Measurements from ENCODE around the gene NANOS2.
"Not testable (repeated sequence)": the region's sequence is repeated elsewhere in the genome, so short reads cannot be mapped to it uniquely, and the experiment has no call there.

The NANOS2 gene

DNA sequence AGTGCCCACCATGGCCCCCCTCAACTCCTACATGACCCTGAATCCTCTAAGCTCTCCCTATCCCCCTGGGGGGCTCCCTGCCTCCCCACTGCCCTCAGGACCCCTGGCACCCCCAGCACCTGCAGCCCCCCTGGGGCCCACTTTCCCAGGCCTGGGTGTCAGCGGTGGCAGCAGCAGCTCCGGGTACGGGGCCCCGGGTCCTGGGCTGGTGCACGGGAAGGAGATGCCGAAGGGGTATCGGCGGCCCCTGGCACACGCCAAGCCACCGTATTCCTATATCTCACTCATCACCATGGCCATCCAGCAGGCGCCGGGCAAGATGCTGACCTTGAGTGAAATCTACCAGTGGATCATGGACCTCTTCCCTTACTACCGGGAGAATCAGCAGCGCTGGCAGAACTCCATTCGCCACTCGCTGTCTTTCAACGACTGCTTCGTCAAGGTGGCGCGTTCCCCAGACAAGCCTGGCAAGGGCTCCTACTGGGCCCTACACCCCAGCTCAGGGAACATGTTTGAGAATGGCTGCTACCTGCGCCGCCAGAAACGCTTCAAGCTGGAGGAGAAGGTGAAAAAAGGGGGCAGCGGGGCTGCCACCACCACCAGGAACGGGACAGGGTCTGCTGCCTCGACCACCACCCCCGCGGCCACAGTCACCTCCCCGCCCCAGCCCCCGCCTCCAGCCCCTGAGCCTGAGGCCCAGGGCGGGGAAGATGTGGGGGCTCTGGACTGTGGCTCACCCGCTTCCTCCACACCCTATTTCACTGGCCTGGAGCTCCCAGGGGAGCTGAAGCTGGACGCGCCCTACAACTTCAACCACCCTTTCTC lies 42.3 kb downstream of the NANOS2 start:
- no peak for DNase-seq

DNA sequence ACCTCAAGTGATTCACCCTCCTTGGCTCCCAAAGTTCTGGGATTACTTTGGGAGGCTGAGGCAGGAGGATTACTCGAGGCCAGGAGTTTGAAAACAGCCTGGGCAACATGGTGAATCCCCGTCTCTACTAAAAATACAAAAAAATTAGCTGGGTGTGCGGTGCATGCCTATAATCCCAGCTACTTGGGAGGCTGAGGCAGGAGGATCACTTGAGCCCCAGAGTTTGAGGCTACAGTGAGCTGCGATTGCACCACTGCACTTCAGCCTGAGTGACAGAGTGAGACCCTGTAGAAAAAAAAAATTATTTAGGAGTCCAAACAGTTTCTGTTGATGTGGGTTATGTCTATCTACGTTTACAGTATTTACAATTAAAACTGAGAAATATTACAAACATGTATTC lies 43.8 kb downstream of the NANOS2 start:
- no peak for DNase-seq

DNA sequence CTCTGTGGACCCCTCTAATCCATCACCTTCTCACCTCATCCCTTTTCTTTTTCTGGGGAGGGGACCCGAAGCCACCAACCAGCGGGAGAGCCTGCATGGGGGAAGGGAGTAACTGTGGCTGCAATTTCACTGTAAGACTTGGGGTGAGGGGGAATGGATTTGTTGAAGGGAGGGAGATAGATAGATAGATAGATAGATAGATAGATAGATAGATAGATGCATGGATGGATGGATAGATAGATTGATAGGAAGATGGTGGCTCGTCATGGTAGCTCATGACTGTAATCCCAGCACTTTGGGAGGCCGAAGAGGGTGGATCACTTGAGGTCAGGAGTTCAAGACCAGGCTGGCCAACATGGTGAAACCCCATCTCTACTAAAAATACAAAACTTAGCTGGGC lies 47.3 kb downstream of the NANOS2 start:
- DNase-seq = not testable (repeated sequence)

DNA sequence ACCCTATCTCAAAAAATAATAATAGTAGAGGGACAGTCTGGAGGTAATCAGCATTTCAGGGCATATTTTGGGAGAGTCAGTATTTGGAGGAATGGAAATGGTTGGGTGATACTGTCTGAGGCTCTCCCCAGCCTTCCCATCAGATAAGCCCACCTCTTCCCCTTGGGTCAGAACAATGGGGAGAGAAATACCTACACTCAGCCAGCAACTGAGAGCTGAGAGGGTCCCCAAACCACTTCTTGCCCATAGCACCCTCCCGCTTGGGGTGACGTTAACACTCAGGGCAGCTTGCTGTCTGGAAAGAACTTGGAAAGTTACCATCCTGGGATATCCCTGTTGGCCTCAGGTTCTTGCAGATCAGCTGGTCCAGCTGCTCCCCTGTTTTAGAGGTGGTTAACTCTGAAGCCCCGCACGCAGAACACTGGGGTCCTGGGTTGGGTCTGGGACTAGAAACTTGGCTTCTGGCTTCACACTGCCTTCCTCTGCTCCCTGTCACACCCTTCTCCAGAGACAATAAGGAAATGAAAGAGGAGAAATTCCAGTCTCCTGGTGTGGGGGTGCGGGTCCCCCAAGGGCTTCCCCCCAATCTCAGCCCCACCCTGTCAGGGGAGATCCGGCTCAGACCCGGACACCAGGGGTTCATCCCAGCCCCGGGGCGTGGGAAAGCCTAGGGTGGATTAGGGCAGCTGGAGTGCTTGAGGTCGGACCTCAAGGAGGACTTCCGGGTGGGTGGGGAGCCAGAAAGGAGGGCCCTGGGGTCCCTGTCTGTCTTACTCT lies 48.0 kb downstream of the NANOS2 start:
- no peak for DNase-seq

DNA sequence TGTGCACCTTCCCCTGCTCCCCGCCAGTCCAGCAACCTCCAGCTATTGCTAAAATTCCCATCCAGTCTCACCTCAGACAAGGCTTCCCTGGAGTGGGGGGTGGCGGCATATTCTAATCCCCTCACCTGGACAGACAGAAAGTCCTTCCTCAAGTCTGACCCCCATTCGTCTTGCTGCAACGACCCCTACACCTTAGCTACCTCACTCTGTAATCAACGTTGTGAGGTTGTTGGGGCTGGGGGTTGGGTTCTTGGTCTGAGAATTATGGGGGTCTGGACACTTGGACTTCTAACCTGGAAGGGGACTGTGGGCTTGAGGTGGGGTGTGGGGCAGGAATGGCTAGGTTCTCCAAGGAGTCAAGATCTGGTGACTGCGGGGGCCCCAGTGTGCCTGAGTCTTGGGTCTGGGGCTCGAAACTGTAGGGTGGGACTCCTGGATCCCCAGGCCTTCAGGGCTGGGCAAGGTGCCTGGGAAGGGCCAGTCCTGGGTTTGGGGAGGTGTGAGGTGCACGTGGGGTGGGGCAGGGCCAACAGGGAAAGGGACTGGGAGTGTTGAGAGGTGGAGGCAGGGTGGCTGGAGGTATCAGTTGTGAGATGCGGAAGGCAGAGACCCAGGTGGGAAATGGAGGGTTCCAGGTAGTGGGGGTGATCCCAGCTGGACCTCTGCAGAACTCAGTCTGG lies 49.2 kb downstream of the NANOS2 start:
- no peak for DNase-seq

DNA sequence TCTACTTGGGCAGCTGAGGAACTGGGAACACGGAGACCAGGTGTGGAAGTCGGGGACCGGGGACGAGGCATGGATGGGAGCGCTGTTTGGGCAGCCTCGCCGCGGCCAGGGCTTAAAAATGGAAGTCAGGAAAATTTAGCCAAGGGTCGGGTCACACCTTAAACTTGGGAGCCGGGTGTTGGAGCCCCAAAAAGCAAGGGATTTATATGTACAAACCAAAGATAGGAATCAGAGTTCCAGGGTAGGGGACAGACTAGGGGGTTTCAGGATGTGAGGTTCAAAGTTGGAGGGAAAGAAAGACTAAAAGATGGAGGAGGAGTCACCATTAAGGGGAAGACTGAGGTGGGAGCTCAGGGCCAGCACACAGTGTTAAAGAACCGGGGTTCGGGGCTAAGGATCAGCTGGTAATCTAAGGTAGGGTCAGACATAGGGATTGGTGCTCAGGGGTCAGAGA lies 49.9 kb downstream of the NANOS2 start:
- no peak for DNase-seq

DNA sequence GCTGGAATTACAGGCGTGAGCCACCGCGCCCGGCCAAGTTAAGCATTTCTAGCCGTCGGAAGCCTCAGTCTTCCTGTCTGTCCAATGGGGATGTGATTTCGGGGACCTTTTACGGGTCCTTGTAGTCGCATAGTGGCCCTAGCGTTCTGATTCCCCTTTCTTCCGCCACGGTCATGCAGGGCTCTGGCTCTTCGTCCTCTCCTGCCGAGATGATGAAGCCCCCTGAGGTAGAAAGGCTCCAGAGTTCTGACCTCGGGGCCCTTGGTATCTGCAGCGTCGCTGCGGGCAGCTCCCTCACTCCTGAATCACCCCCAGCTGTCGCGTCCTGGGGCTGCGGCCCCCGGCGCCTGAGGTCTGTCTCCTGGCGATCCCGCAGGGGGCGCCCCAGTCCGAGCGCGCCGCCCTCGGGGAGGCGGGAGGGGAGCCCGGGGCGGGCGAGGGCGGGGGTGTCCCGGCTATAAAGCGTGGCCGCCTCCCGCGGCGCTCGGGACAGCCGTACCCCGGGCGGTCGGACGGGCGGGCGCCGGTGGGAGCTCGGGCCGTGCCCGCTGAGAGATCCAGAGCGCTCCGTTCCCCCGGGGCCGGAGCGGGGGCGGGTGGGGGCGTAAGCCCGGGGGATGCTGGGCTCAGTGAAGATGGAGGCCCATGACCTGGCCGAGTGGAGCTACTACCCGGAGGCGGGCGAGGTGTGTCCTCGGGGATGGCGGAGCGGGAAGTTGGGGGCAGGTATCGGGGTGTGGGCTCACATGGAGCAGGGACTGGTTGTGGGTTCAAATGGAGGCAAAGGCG lies 50.5 kb downstream of the NANOS2 start, which contains the start of gene FOXA3:
FOXA3 (plus strand) TSS at position 487 of the 789 bp plus-strand sequence; CDS start at position 618, 131 bp downstream.
- DNase-seq = peak; percentile 49

DNA sequence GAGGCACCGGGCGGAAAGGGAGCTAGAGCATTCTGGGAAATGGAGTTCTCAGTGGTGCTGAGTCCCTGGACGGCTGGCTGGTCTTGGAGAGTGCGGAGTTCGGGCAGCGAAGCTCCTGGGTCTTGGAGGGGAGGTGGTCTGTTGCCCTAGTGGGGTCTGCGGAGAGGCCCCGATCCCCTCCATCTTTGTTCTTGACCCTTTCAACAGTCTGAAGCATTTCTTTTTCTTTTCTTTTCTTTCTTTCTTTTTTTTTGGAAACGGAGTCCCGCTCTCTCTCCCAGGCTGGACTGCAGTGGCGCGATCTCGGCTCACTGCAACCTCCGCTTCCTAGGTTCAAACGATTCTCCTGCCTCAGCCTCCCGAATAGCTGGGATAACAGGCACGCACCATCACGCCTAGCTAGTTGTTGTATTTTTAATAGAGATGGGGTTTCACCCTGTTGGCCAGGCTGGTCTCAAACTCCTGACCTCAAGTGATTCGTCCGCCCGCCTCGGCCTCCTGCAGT lies 51.2 kb downstream of the NANOS2 start:
- no peak for DNase-seq
